Measurements from ENCODE around the gene STK40. TPM values are rescaled to one million over a fixed set of nuclear protein-coding genes. Genes with fewer than 3 reads are reported as not detected.

STK40 gene
- total and polyA plus RNA-seq, 2 donors from 2014 or later = 30.9 to 39.2 TPM

DNA sequence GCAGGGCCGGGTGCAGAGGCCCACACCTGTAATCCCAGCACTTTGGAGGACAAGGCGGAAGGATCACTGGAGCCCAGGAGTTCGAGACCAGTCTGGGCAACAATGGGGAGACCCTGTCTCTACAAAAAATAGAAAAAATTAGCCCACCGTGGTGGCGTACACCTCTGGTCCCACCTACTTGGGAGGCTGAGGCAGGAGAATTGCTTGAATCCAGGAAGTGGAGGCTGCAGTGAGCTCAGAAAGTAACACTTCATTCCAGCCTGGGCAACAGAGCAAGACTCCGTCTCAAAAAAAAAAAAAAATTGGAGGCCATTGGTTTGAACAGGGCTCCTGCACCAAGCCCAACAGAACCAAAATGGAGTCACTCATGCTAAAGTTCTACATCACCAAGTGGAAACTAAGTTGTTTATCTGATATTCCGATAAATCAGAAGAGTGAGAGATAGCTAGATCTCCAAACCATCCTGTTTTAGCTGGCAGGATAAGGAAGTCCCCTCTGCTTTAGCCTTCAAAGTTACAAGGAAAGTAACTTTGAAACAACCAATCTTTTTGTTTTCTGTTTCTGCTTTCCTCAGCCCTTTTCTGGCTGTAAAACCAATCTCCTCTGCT lies 12.8 kb upstream of the STK40 start:
- peak overlapping the region in 1 of 3 donors; percentile 87 for H3K4me3 ChIP-seq (ENCODE audit: low read length in 3 of 3)
- H3K27me3 ChIP-seq (ENCODE audit: control insufficient read depth, insufficient read depth, low read length) = no peaks in the 10 kb centered on the region
- peak overlapping the region in 1 of 2 donors; percentile 87 for H3K27ac ChIP-seq (ENCODE audit: low read depth in 2 of 2, low read length in 2 of 2)
- peak overlapping the region in 1 of 3 donors; percentile 77 for H3K9ac ChIP-seq (ENCODE audit: low read length in 3 of 3)
- TF ChIP-seq, protein P1, sequence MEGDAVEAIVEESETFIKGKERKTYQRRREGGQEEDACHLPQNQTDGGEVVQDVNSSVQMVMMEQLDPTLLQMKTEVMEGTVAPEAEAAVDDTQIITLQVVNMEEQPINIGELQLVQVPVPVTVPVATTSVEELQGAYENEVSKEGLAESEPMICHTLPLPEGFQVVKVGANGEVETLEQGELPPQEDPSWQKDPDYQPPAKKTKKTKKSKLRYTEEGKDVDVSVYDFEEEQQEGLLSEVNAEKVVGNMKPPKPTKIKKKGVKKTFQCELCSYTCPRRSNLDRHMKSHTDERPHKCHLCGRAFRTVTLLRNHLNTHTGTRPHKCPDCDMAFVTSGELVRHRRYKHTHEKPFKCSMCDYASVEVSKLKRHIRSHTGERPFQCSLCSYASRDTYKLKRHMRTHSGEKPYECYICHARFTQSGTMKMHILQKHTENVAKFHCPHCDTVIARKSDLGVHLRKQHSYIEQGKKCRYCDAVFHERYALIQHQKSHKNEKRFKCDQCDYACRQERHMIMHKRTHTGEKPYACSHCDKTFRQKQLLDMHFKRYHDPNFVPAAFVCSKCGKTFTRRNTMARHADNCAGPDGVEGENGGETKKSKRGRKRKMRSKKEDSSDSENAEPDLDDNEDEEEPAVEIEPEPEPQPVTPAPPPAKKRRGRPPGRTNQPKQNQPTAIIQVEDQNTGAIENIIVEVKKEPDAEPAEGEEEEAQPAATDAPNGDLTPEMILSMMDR (IDR thresholded peaks at IDR 0.05; ENCODE audit: borderline replicate concordance, extremely low read depth, insufficient read depth) = no peak
- H3K36me3 ChIP-seq (ENCODE audit: control insufficient read depth in 2 of 3, insufficient read depth in 3 of 3, low read length in 3 of 3) = peaks cover 0 to 6% (median 5%) of the 10 kb centered on the region in 3 donors
- peaks cover 0 to 8% (median 0%) of the 10 kb centered on the region in 3 donors for H3K4me1 ChIP-seq (ENCODE audit: control insufficient read depth in 2 of 3, insufficient read depth in 2 of 3, low read depth in 1 of 3, low read length in 3 of 3)
- intact Hi-C loops (cut with DNase I) = no loop called here
- DNase-seq = no peak
- no peaks in the 10 kb centered on the region for H3K9me3 ChIP-seq (ENCODE audit: control insufficient read depth in 2 of 3, insufficient read depth in 1 of 3, low read length in 3 of 3)
- no peak for FAIRE-seq

DNA sequence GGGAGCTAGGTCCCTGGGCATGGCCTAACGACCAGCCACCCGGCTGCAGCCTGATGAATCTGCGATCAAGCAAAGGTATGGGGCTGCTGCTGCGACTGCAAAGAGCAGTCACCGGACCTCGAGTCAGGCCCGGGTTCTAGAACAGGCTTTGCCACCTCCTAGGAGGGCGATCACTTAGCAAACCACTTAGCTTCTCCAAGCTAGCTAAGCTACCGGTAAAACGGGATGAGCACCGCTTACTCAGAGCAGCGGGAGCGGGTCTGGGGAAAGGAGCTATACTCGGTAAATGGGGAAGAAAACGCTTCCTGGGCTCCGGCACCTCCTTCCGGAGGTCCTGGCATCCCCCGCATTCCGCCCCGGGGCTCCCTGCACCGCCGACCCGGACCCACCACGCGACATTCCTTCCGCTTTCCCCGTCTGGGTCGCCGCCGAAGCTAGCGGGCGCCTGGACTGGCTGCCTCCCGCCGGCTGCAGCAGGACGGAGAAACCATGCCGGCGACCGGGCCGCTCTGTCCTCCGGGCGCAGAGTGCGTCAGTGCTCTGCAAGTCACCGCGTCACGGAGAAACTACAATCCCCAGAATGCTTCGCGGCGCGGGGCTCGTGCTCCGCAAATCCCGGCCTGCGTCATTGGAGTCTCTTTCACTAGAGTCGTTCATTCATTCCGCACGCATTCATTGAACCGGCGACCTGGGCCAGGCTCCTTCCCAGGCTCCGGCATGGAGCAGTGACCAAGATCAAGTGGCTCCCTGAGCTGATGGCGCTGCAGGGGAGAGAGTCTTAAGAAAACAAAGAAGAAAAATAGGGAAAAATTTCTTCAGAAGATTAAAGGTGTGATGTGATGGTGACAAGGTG lies 11.9 kb upstream of the STK40 start, which contains the start of gene LSM10:
Gene LSM10 (minus strand): TSS at position 531 of the 853 bp plus-strand sequence. CDS start 3,779 bp downstream, outside the sequence.
- intact Hi-C loops (cut with DNase I) = no loop called here
- peak within 1 kb of the TSS; percentile 82 to 97 (median 87) for H3K4me3 ChIP-seq (ENCODE audit: low read length in 3 of 3)
- DNase-seq (peak; percentile 94 to 98 (median 97)), FAIRE-seq (no peak)
- no peaks in the 10 kb centered on the region for H3K27me3 ChIP-seq (ENCODE audit: control insufficient read depth, insufficient read depth, low read length)
- TF ChIP-seq, protein P1 (IDR thresholded peaks at IDR 0.05; ENCODE audit: borderline replicate concordance, extremely low read depth, insufficient read depth) = no peak
- peak within 1 kb of the TSS; percentile 87 to 93 for H3K27ac ChIP-seq (ENCODE audit: low read depth in 2 of 2, low read length in 2 of 2)
- H3K9me3 ChIP-seq (ENCODE audit: control insufficient read depth in 2 of 3, insufficient read depth in 1 of 3, low read length in 3 of 3) = no peaks in the 10 kb centered on the region
- H3K9ac ChIP-seq (ENCODE audit: low read length in 3 of 3) = peak within 1 kb of the TSS; percentile 61 to 94 (median 77)
- peaks cover 0 to 14% (median 8%) of the 10 kb centered on the region in 3 donors for H3K36me3 ChIP-seq (ENCODE audit: control insufficient read depth in 2 of 3, insufficient read depth in 3 of 3, low read length in 3 of 3)
- H3K4me1 ChIP-seq (ENCODE audit: control insufficient read depth in 2 of 3, insufficient read depth in 2 of 3, low read depth in 1 of 3, low read length in 3 of 3) = peaks cover 0 to 8% (median 0%) of the 10 kb centered on the region in 3 donors

DNA sequence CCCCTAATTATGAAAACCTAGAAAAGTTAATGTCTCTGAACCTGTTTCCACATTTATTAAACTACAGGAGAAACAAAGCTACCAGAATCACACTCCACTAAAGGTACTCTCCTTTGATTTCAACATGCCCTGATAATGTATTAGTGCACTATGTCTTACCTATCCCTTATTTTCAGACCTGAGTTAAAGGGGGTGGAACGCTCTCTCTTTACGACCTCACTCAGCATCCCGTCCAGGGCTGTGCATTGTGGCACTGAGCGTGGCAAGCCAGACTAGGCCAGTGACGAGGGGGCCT lies 11.3 kb upstream of the STK40 start:
- peak overlapping the region; percentile 61 to 94 (median 77) for H3K9ac ChIP-seq (ENCODE audit: low read length in 3 of 3)
- intact Hi-C loops (cut with DNase I) = no loop called here
- H3K36me3 ChIP-seq (ENCODE audit: control insufficient read depth in 2 of 3, insufficient read depth in 3 of 3, low read length in 3 of 3) = peaks cover 0 to 14% (median 11%) of the 10 kb centered on the region in 3 donors
- H3K4me3 ChIP-seq (ENCODE audit: low read length in 3 of 3) = peak overlapping the region; percentile 82 to 97 (median 87)
- H3K4me1 ChIP-seq (ENCODE audit: control insufficient read depth in 2 of 3, insufficient read depth in 2 of 3, low read depth in 1 of 3, low read length in 3 of 3) = peaks cover 0 to 8% (median 0%) of the 10 kb centered on the region in 3 donors
- H3K9me3 ChIP-seq (ENCODE audit: control insufficient read depth in 2 of 3, insufficient read depth in 1 of 3, low read length in 3 of 3) = no peaks in the 10 kb centered on the region
- FAIRE-seq (no peak), DNase-seq (no peak)
- no peaks in the 10 kb centered on the region for H3K27me3 ChIP-seq (ENCODE audit: control insufficient read depth, insufficient read depth, low read length)
- H3K27ac ChIP-seq (ENCODE audit: low read depth in 2 of 2, low read length in 2 of 2) = peak overlapping the region; percentile 87 to 93
- TF ChIP-seq, protein P1 (IDR thresholded peaks at IDR 0.05; ENCODE audit: borderline replicate concordance, extremely low read depth, insufficient read depth) = no peak
